ENCODE data around the gene CAMKMT.

GRCh38 chr2:44351088-44351487 lies 10.7 kb upstream of the CAMKMT start:
- TF ChIP-seq CTCF (IDR thresholded peaks at IDR 0.05) = no peak
- TF ChIP-seq POLR2A (IDR thresholded peaks at IDR 0.05) = no peak

All from Peyer's patch (tissue), 4 donors.